Pulmonary artery endothelial cell (primary cell): ENCODE data around the gene TRIM37. TPM values are rescaled to one million over a fixed set of nuclear protein-coding genes. Genes with fewer than 3 reads are reported as not detected.
"Not testable (repeated sequence)": the region's sequence is repeated elsewhere in the genome, so short reads cannot be mapped to it uniquely, and the experiment has no call there.

ENCODE experiments used
- DNase-seq: peaks from one replicate; pipeline ENCODE4 v3.0.0-alpha.2; 2011; ENCODE audit warnings: low read depth, low spot score
- total RNA-seq: library from RNA; depleted of rRNA; stranded (reverse); fragments of >200 nt; gene quantifications from 2 replicates; pipeline ENCODE4 v1.2.3, GENCODE V29; 2014

TRIM37 gene
- total RNA-seq = 58.8 and 80.2 TPM in 2 replicates

- DNase-seq = peak; percentile 95
These were observed at the start of gene TRIM37 for GRCh38 chr17:59106463-59107305. TRIM37 (minus strand) TSS chr17:59106880; CDS start chr17:59106461, 419 bp downstream.

GRCh38 chr17:59155439-59156177 is 48.9 kb upstream of the TRIM37 start, which contains the start of gene PRR11:
PRR11 (plus strand) TSS chr17:59155746; CDS start chr17:59169753, 14,007 bp downstream.
- DNase-seq = peak; percentile 100

- no peak for DNase-seq
These were observed 48.2 kb upstream of the TRIM37 start, which contains the start of gene SKA2 for GRCh38 chr17:59154721-59155438. SKA2 (minus strand) TSS chr17:59155186; CDS start chr17:59155163, 23 bp downstream.

- no peak for DNase-seq
These were observed 47.6 kb upstream of the TRIM37 start for GRCh38 chr17:59154292-59154720.

GRCh38 chr17:59152925-59153324 is 46.2 kb upstream of the TRIM37 start:
- no peak for DNase-seq

- no peak for DNase-seq
These were observed 44.9 kb upstream of the TRIM37 start for GRCh38 chr17:59151591-59151990.

GRCh38 chr17:59151006-59151405 is 44.3 kb upstream of the TRIM37 start:
- DNase-seq = no peak

GRCh38 chr17:59149841-59150511 is 43.3 kb upstream of the TRIM37 start:
- DNase-seq = no peak

GRCh38 chr17:59149051-59149450 is 42.4 kb upstream of the TRIM37 start:
- DNase-seq = no peak

- no peak for DNase-seq
These were observed 39.0 kb upstream of the TRIM37 start for GRCh38 chr17:59145571-59146096.

- no peak for DNase-seq
These were observed 35.2 kb upstream of the TRIM37 start for GRCh38 chr17:59141860-59142259.

GRCh38 chr17:59139939-59140338 is 33.3 kb upstream of the TRIM37 start:
- DNase-seq = no peak

- not testable (repeated sequence) for DNase-seq
These were observed 31.7 kb upstream of the TRIM37 start for GRCh38 chr17:59138339-59138738.

GRCh38 chr17:59131131-59131530 is 24.5 kb upstream of the TRIM37 start:
- no peak for DNase-seq

- no peak for DNase-seq
These were observed 23.1 kb upstream of the TRIM37 start for GRCh38 chr17:59129814-59130213.

- DNase-seq = no peak
These were observed 20.2 kb upstream of the TRIM37 start for GRCh38 chr17:59126809-59127417.

GRCh38 chr17:59124665-59125064 is 18.0 kb upstream of the TRIM37 start:
- no peak for DNase-seq

GRCh38 chr17:59121901-59122480 is 15.3 kb upstream of the TRIM37 start:
- DNase-seq = no peak

- DNase-seq = no peak
These were observed 8.8 kb upstream of the TRIM37 start for GRCh38 chr17:59115474-59115873.

GRCh38 chr17:59111539-59111938 is 4.9 kb upstream of the TRIM37 start:
- DNase-seq = no peak
